Body of pancreas (tissue), 4 donors: ENCODE data around the gene PRCC. TPM values are rescaled to one million over a fixed set of nuclear protein-coding genes. Genes with fewer than 3 reads are reported as not detected.
"Not testable (repeated sequence)": the region's sequence is repeated elsewhere in the genome, so short reads cannot be mapped to it uniquely, and the experiment has no call there.

Source experiments
- ATAC-seq: fragments of 150-250 bp; one replicate; pipeline ENCODE4 v1.9.1; 2016
- DNase-seq, 4 donors: peaks; one replicate each; pipeline ENCODE4 v3.0.0-alpha.2; 2019
- H3K27ac ChIP-seq, 4 donors: fragments of 200-600 bp; sonication (generic); 1 replicate in 3 of 4; 2 replicates in 1 of 4; pipeline versions ENCODE4 v1.5.1 to v1.6.1; 2016 to 2019; ENCODE audit warnings: mild to moderate bottlenecking in 1 of 4, mixed read lengths in 1 of 4, moderate library complexity in 1 of 4
- H3K27me3 ChIP-seq, 2 donors: fragments of 200-600 bp; sonication (generic); one replicate each; pipeline ENCODE4 v1.6.0; 2016; ENCODE audit warnings: mild to moderate bottlenecking in 1 of 2
- H3K36me3 ChIP-seq, 2 donors: fragments of 200-600 bp; sonication (generic); replicated peaks in 1 of 2; 2 replicates each; pipeline ENCODE4 v1.5.1; 2016; ENCODE audit warnings: low read depth in 2 of 2; ENCODE audit not compliant: insufficient read depth in 1 of 2
- H3K4me1 ChIP-seq: fragments of 200-600 bp; sonication (generic); one replicate; pipeline ENCODE4 v1.6.0; 2016
- H3K4me3 ChIP-seq, 2 donors: fragments of 200-600 bp; sonication (generic); 1 replicate in 1 of 2; 2 replicates in 1 of 2; pipeline ENCODE4 v1.5.1; 2016 to 2019
- H3K9me3 ChIP-seq, 3 donors: fragments of 200-600 bp; sonication (generic); 1 replicate in 2 of 3; 2 replicates in 1 of 3; pipeline ENCODE4 v1.5.1; 2016
- POLR2A ChIP-seq, 3 donors: fragments of 450-650 bp; IDR thresholded peaks; one replicate each; pipeline ENCODE4 v1.6.1; 2016; ENCODE audit warnings: antibody characterized with exemption in 3 of 3, mild to moderate bottlenecking in 2 of 3
- WGBS, 2 donors: methylation state at CpG; one replicate each; pipeline ENCODE4 v1.1.5; 2017; 5-methylcytosine and 5-hydroxymethylcytosine counted together
- intact Hi-C: fragments of 100-400 bp; cut with DNase I; formaldehyde crosslinking; loops from one replicate; pipeline ENCODE4 v1.15.1; 2023
- total RNA-seq, 2 donors: library from RNA; depleted of rRNA; stranded (reverse); fragments of >200 nt; gene quantifications; one replicate each; pipeline ENCODE4 v1.1.0, GENCODE V29; 2016
- TF ChIP-seq, protein P1 (sequence below), 7 experiments: fragments of 450-650 bp in 4 of 7; fragments of 200-600 bp in 3 of 7; sonication (generic) in 3 of 7; IDR thresholded peaks; one replicate each; pipeline ENCODE4 v1.5.1; 2016 to 2019; ENCODE audit warnings: antibody characterized with exemption in 7 of 7

Gene PRCC
- total RNA-seq, 2 donors from 2014 or later, result 19.2 to 28.3 TPM

DNA sequence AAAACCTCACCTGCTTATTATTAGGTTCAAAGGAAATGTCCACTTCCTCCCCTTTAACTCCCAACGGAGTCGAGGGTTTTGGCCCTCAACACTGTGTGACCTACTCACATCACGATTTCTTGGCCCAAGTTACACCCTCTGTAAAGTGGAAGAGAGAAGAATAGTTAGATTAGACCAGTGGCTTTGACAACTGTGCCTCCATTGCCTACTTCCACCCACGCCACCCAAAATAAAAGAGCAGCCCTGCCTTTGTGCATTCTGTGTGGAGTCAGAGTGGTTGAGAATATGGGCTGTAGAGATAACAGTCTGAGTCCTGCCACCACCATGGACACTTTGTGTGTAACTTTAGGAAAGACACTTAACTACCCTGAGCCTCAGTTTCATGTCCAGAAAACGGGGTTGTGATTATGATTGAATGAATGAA lies 11.8 kb upstream of the PRCC start:
- WGBS, 2 donors, result 58 to 72% methylated on average over 5 of the region's 5 CpGs
- ATAC-seq, result no peak
- no peak for DNase-seq
- Histone ChIP-seq H3K36me3 (no peaks in the 10 kb centered on the region), H3K27me3 (no peaks in the 10 kb centered on the region), H3K27ac (no peak overlapping the region), H3K9me3 (no peaks in the 10 kb centered on the region), H3K4me3 (no peak overlapping the region), H3K4me1 (peaks cover 10% of the 10 kb centered on the region)
- intact Hi-C loops, result no loop called here
- TF ChIP-seq POLR2A (IDR thresholded peaks at IDR 0.05), result no peak
- TF ChIP-seq, protein P1, sequence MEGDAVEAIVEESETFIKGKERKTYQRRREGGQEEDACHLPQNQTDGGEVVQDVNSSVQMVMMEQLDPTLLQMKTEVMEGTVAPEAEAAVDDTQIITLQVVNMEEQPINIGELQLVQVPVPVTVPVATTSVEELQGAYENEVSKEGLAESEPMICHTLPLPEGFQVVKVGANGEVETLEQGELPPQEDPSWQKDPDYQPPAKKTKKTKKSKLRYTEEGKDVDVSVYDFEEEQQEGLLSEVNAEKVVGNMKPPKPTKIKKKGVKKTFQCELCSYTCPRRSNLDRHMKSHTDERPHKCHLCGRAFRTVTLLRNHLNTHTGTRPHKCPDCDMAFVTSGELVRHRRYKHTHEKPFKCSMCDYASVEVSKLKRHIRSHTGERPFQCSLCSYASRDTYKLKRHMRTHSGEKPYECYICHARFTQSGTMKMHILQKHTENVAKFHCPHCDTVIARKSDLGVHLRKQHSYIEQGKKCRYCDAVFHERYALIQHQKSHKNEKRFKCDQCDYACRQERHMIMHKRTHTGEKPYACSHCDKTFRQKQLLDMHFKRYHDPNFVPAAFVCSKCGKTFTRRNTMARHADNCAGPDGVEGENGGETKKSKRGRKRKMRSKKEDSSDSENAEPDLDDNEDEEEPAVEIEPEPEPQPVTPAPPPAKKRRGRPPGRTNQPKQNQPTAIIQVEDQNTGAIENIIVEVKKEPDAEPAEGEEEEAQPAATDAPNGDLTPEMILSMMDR (IDR thresholded peaks at IDR 0.05), result no peak

DNA sequence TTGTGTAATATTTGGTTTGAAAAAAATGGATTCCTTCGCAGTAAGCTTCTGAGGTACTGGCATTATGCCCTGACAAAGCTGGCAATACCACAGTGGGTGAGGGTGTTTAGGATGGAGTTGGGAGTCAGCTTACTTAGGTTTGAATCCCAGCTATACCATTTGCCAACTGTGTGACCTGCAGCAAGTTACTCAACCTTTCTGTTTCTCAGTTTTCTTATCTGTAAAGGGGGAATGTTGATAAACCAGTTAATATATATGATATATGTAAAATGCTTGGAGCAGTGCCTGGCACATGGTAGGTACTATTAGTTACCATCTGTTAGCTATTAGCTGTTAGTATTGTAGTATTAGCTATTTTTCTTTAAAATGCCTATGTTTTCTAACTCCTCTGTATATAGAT lies 11.0 kb upstream of the PRCC start:
- H3K27ac ChIP-seq, result no peak overlapping the region
- H3K4me3 ChIP-seq, result no peak overlapping the region
- no peaks in the 10 kb centered on the region for H3K9me3 ChIP-seq
- H3K36me3 ChIP-seq, result no peaks in the 10 kb centered on the region
- peaks cover 10% of the 10 kb centered on the region for H3K4me1 ChIP-seq
- intact Hi-C loops, result no loop called here
- ATAC-seq (no peak), DNase-seq (no peak)
- TF ChIP-seq, protein P1 (IDR thresholded peaks at IDR 0.05), result no peak
- no peak for TF ChIP-seq POLR2A (IDR thresholded peaks at IDR 0.05)
- 92 to 93% methylated on average over 1 of the region's 1 CpG for WGBS, 2 donors
- H3K27me3 ChIP-seq, result no peaks in the 10 kb centered on the region

DNA sequence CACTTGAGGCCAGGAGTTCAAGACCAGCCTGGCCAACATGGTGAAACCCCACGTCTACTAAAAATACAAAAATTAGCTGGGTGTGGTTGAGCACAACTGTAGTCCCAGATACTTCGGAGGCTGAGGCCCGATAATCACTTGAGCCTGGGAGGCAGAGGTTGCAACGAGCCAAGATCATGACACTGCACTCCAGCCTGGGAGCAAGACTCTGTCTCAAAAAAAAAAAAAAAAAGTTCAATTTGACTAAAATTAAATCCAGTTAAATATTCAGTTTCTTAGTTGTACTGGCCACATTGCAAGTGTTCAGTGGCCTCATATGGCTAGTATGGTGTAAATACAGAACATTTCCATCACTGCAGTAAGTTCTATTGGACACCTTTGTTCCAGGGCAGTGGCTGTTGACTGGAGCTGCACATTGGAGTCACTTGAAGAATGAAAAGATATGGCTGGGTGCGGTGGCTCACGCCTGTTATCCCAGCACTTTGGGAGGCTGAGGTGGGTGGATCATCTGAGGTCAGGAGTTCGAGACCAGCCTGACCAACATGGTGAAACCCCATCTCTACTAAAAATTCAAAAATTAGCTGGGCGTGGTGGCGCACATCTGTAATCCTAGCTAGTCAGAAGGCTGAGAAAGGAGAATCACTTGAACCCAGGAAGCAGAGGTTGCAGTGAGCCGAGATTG lies 9.6 kb upstream of the PRCC start:
- H3K4me3 ChIP-seq, DNase-seq, H3K9me3 ChIP-seq, H3K36me3 ChIP-seq, H3K4me1 ChIP-seq, intact Hi-C loops, H3K27ac ChIP-seq, H3K27me3 ChIP-seq, ATAC-seq: not testable (repeated sequence)
- 89 to 93% methylated on average over 10 of the region's 10 CpGs for WGBS, 2 donors

DNA sequence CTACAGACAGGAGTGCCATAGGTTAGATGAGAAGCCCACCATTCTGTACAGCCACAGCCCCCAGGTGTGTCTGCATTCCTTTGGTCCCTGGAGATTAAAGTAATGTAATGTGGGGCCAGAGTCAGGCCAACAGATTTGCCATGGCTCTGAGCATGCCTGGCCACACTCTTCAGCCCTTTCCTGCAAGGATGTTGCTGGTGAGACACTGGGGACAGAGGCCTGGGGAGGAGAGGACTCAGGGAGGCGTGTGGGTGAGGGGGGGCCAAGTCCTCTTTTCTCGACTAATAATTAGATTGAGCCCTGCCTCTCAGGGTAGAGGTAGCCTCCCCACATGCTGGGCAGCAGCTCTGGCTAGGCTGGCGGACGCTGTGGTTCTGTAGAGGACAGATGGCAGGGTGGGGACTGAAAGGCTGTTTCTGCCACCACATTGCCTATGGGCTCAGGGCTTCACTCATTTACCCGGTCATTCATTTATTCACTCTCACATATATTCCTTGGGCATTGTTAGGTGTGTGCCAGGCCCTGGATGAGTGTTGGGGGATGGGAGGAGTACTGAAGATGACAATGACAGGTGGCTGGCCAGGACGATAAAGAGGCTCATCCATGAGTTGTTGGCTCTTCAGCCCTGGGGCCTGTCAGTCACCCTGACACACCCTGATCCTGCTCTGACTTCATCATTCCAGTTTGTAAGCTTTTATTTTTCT lies 7.1 kb upstream of the PRCC start:
- no peaks in the 10 kb centered on the region for H3K36me3 ChIP-seq
- no peaks in the 10 kb centered on the region for H3K4me1 ChIP-seq
- no peak overlapping the region for H3K27ac ChIP-seq
- intact Hi-C loops, result no loop called here
- DNase-seq (no peak), ATAC-seq (no peak)
- no peak overlapping the region for H3K4me3 ChIP-seq
- 64 to 74% methylated on average over 4 to 6 of the region's 6 CpGs for WGBS, 2 donors
- H3K27me3 ChIP-seq, result no peaks in the 10 kb centered on the region
- no peaks in the 10 kb centered on the region for H3K9me3 ChIP-seq
- TF ChIP-seq POLR2A (IDR thresholded peaks at IDR 0.05), result no peak

DNA sequence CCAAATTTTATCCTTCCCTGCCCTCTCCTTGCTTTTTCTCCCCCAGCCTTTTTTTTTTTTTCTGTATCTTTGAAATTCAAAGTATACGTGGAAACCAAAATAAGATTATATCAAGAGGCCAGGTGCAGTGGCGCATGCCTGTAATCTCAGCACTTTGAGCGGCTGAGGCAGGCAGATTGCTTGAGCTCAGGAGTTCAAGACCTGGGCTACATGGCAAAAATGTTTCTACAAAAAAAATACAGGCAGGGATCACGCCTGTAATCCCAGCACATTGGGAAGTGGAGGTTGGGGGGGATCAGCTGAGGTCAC lies 6.6 kb upstream of the PRCC start:
- no peaks in the 10 kb centered on the region for H3K9me3 ChIP-seq
- intact Hi-C loops, result no loop called here
- WGBS, 2 donors, result 56 to 67% methylated on average over 4 of the region's 4 CpGs
- H3K27me3 ChIP-seq, result no peaks in the 10 kb centered on the region
- no peaks in the 10 kb centered on the region for H3K36me3 ChIP-seq
- ATAC-seq, result no peak
- DNase-seq, result no peak
- TF ChIP-seq POLR2A (IDR thresholded peaks at IDR 0.05), result no peak
- TF ChIP-seq, protein P1 (IDR thresholded peaks at IDR 0.05), result no peak
- H3K27ac ChIP-seq, result no peak overlapping the region
- no peak overlapping the region for H3K4me3 ChIP-seq
- peaks cover 2% of the 10 kb centered on the region for H3K4me1 ChIP-seq

DNA sequence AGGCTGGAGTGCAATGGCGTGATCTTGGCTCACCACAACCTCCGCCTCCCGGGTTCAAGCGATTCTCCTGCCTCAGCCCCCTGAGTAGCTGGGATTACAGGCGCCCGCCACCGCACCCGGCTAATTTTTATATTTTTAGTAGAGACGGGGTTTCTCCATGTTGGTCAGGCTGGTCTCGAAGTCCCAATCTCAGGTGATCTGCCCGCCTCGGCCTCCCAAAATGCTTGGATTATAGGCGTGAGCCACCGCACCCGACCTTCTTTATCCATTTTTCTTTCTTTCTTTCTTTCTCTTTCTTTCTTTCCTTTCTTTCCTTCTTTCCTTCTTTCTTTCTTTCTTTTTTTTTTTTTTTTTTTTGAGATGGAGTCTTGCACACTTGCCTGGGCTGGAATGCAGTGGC lies 2.2 kb upstream of the PRCC start:
- DNase-seq, H3K27ac ChIP-seq, H3K36me3 ChIP-seq, H3K27me3 ChIP-seq, ATAC-seq, intact Hi-C loops, H3K9me3 ChIP-seq, H3K4me3 ChIP-seq: not testable (repeated sequence)
- peaks cover 25% of the 10 kb centered on the region for H3K4me1 ChIP-seq
- 94 to 99% methylated on average over 14 to 15 of the region's 15 CpGs for WGBS, 2 donors
